Colonic mucosa (tissue), 4 donors: Measurements from ENCODE around the gene RAE1. TPM values are rescaled to one million over a fixed set of nuclear protein-coding genes. Genes with fewer than 3 reads are reported as not detected.

ENCODE experiments used
- DNase-seq: peaks from one replicate; pipeline ENCODE4 v3.0.0-alpha.2; 2020
- H3K27ac ChIP-seq: fragments of 200-600 bp; one replicate; pipeline ENCODE4 v1.8.0; 2021
- H3K27me3 ChIP-seq: fragments of 200-600 bp; one replicate; pipeline ENCODE4 v1.8.0; 2021
- H3K36me3 ChIP-seq: fragments of 200-600 bp; one replicate; pipeline ENCODE4 v1.8.0; 2021
- H3K4me1 ChIP-seq: fragments of 200-600 bp; one replicate; pipeline ENCODE4 v1.8.0; 2021; ENCODE audit warnings: mild to moderate bottlenecking
- H3K4me3 ChIP-seq: fragments of 200-600 bp; one replicate; pipeline ENCODE4 v1.8.0; 2021
- H3K9ac ChIP-seq, 2 donors: one replicate each; pipeline ENCODE4 v1.7.0; 2013; ENCODE audit warnings: control low read depth in 2 of 2, low read depth in 2 of 2, low read length in 2 of 2
- H3K9me3 ChIP-seq: fragments of 200-600 bp; one replicate; pipeline ENCODE4 v1.8.0; 2021
- intact Hi-C: fragments of 100-400 bp; cut with DNase I; formaldehyde crosslinking; loops from one replicate; pipeline ENCODE4 v1.14.1; 2022
- total RNA-seq, 2 donors: library from RNA; stranded (reverse); fragmentation: NEBNext Ultra II Directional in 1 of 2; extraction: Animal tissue kit (Norgen Biotek cat#: 25700) in 1 of 2; gene quantifications; one replicate each; pipeline ENCODE4 v1.2.1, GENCODE V29; 2021
- TF ChIP-seq, protein P1 (sequence below): fragments of 200-600 bp; IDR thresholded peaks from one replicate; pipeline ENCODE4 v1.8.0; 2022; ENCODE audit warnings: antibody characterized with exemption, mild to moderate bottlenecking
- donor health status: healthy.
- donor health status: DM: no; HTN: no; CAD: no.
- donor health status: DM: no; HTN: no; CAD: no.

RAE1 gene
- total RNA-seq, 2 donors from 2014 or later, result 20.3 to 29.3 TPM

DNA sequence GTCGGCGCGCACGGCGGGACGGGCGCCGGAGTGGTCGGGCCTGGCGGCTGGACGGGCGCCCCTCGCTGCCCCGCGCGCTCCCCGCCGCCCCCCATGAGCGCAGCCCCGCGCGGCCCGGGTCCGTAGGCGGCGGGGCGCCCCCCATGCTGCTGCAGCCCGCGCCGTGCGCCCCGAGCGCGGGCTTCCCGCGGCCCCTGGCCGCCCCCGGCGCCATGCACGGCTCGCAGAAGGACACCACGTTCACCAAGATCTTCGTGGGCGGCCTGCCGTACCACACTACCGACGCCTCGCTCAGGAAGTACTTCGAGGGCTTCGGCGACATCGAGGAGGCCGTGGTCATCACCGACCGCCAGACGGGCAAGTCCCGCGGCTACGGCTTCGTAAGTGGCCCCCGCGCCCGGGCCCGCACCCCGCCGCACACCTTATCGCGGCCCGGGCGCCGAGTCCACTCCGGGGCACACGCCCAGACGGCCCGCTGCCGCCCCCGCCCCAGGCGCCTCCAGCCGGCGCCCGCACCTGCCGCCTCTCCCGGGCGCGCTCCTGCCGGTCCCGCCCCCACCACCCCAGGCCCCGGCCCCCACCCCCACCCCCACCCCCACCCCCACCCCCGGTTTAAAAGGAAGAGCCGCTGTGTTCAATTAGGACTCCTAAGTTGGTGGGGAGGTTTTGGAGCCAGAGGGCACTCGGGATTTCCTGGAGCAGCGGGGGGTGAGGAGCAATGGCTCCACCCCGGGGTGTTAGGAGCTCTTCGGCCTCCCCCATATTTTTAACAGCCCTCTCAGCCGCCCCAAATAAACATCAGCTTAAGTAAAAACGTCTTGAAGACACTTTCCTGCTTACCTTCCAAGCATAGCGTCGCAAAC is 40.6 kb downstream of the RAE1 start:
- TF ChIP-seq, protein P1, sequence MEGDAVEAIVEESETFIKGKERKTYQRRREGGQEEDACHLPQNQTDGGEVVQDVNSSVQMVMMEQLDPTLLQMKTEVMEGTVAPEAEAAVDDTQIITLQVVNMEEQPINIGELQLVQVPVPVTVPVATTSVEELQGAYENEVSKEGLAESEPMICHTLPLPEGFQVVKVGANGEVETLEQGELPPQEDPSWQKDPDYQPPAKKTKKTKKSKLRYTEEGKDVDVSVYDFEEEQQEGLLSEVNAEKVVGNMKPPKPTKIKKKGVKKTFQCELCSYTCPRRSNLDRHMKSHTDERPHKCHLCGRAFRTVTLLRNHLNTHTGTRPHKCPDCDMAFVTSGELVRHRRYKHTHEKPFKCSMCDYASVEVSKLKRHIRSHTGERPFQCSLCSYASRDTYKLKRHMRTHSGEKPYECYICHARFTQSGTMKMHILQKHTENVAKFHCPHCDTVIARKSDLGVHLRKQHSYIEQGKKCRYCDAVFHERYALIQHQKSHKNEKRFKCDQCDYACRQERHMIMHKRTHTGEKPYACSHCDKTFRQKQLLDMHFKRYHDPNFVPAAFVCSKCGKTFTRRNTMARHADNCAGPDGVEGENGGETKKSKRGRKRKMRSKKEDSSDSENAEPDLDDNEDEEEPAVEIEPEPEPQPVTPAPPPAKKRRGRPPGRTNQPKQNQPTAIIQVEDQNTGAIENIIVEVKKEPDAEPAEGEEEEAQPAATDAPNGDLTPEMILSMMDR, result no peak
- H3K36me3 ChIP-seq, result no peaks in the 10 kb centered on the region
- H3K27me3 ChIP-seq, result no peaks in the 10 kb centered on the region
- peaks cover 24% of the 10 kb centered on the region for H3K4me1 ChIP-seq
- H3K9me3 ChIP-seq, result no peaks in the 10 kb centered on the region
- no peak for DNase-seq
- intact Hi-C loops, result no loop called here
- H3K4me3 ChIP-seq, result peak overlapping the region; percentile 65
- peak overlapping the region; percentile 82 to 89 for H3K9ac ChIP-seq
- peak overlapping the region; percentile 63 for H3K27ac ChIP-seq

DNA sequence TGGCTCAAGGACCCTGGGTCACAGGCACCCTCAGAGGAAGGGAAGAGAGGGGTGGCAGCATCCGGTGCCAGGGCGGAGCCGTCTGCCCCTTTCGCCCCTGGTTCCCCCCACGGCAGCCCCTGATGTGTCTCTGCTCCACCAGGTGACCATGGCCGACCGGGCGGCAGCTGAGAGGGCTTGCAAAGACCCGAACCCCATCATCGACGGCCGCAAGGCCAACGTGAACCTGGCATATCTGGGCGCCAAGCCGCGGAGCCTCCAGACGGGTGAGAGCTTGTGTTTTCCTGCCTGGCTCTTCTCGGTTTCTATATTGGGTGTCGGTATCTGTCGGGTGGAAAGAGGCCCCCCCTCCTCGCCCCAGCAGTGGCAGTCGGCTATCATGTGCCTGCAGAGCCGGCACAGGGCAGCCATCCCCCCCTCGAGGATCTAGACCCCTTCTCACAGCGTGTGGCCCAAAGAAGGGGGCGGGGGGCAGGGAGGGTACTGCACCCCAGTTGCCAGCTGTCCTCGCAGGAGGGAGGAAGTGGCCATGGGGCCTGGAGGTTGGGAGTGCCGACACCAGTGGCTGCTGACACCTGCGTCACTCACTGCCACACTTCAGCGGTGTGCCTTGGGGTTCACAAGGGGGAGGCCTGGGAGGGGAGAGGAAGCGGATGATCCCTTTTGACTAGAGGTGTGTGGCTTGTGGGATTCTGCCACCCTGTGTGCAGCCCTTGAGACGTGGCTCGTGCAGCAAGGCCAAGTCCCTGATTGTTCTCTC is 41.6 kb downstream of the RAE1 start:
- H3K9ac ChIP-seq, result peak overlapping the region; percentile 77 to 89
- H3K27ac ChIP-seq, result peak overlapping the region; percentile 63
- peak; percentile 63 for DNase-seq
- H3K9me3 ChIP-seq, result no peaks in the 10 kb centered on the region
- H3K4me3 ChIP-seq, result peak overlapping the region; percentile 65
- no peaks in the 10 kb centered on the region for H3K27me3 ChIP-seq
- TF ChIP-seq, protein P1, result no peak
- H3K4me1 ChIP-seq, result peaks cover 27% of the 10 kb centered on the region
- no peaks in the 10 kb centered on the region for H3K36me3 ChIP-seq
- intact Hi-C loops, result no loop called here

DNA sequence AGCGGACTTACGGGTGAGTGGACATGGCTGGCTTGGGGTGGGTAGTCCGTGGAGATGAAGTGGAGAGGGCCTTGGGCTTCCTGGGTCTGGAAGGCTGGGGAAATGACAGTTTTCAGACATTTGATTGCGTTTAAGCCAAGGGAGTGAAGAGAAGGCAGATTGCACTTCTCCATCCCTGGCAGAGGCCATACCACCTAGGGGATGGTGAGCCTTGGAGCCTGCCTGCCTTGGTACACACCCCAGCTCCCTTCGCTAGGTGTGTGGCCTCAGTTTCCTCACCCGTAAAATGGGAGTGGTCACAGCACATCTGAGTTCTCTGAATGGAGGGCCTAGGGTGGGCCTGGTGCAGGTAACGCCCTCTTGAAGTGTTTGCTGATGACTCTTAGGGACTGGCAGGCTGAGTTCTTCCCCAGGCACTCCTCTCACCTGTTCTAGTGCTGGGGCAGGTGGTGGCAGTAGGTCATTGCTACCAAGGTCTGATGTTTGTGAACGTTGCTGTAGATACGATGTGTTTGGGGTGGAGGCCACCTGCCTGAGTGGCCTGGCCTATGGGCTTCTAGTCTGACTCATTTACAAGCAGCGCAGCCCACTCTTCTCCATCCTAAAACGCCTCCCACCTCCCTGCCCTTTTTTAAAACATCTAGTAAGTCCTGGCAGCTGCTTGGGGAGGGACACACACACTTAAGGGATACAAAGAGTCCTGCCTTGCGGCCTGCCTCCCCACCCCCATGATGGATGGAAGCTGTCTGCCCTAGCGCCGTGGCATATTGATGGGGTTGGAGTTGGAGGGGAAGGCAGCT is 42.5 kb downstream of the RAE1 start:
- peak overlapping the region; percentile 77 to 89 for H3K9ac ChIP-seq
- peak overlapping the region; percentile 65 for H3K4me3 ChIP-seq

GRCh38 chr20:57394121-57395082 is 43.3 kb downstream of the RAE1 start:
- Histone ChIP-seq H3K9ac (no peak overlapping the region), H3K27ac (no peak overlapping the region), H3K4me1 (peaks cover 39% of the 10 kb centered on the region), H3K4me3 (no peak overlapping the region), H3K27me3 (no peaks in the 10 kb centered on the region), H3K36me3 (no peaks in the 10 kb centered on the region), H3K9me3 (no peaks in the 10 kb centered on the region)
- TF ChIP-seq, protein P1, result no peak
- no peak for DNase-seq
- intact Hi-C loops, result no loop called here

More for the DNA sequence above, 42.5 kb downstream of the RAE1 start:
- Histone ChIP-seq H3K9me3 (no peaks in the 10 kb centered on the region), H3K27ac (peak overlapping the region; percentile 63), H3K27me3 (no peaks in the 10 kb centered on the region), H3K4me1 (peaks cover 31% of the 10 kb centered on the region), H3K36me3 (no peaks in the 10 kb centered on the region)
- TF ChIP-seq, protein P1, result no peak
- DNase-seq, result peak; percentile 69
- intact Hi-C loops, result no loop called here
